GM12878 (cell line): ENCODE measurements around the gene GTF2F2.

Experiments used
- ATF2 ChIP-seq: IDR thresholded peaks from 2 replicates; pipeline ENCODE4 v1.6.1; 2012; ENCODE audit warnings: low read length, inconsistent platforms
- CBX3 ChIP-seq: fragments of 200-600 bp; sonication (generic); IDR thresholded peaks from 2 replicates; pipeline ENCODE4 v1.6.1; 2016; ENCODE audit warnings: low read depth, borderline replicate concordance
- CTCF ChIP-seq, 3 experiments: IDR thresholded peaks in 2 of 3; conservative IDR thresholded peaks in 1 of 3; 2 replicates each; pipeline ENCODE4 v1.5.1; 2011; ENCODE audit warnings: low read depth in 3 of 3, low read length in 3 of 3, mild to moderate bottlenecking in 3 of 3, control low read depth in 2 of 3, moderate library complexity in 2 of 3, inconsistent platforms in 1 of 3, mixed read lengths in 1 of 3; ENCODE audit not compliant: control insufficient read depth in 2 of 3, insufficient read depth in 1 of 3; ENCODE audit errors: extremely low read depth in 1 of 3
- E2F4 ChIP-seq: IDR thresholded peaks from 2 replicates; pipeline ENCODE4 v1.6.1; 2012; ENCODE audit warnings: low read depth, low read length, improper control_type of control experiment
- EP300 ChIP-seq, 2 experiments: fragments of 150-350 bp in 1 of 2; IDR thresholded peaks; 2 replicates each; pipeline ENCODE4 v1.6.1; 2011 to 2012; ENCODE audit warnings: low read depth in 2 of 2, low read length in 2 of 2, borderline replicate concordance in 1 of 2, improper control_type of control experiment in 1 of 2, inconsistent platforms in 1 of 2; ENCODE audit not compliant: control insufficient read depth in 1 of 2
- EZH2 ChIP-seq: IDR thresholded peaks from 2 replicates; pipeline ENCODE4 v1.6.1; 2012; ENCODE audit warnings: low read depth, mild to moderate bottlenecking, control low read depth, inconsistent platforms, low read length, borderline replicate concordance; ENCODE audit not compliant: control insufficient read depth
- IRF5 ChIP-seq: fragments of 450-650 bp; IDR thresholded peaks from 2 replicates; pipeline ENCODE4 v1.6.1; 2017; ENCODE audit warnings: borderline replicate concordance
- MAX ChIP-seq: IDR thresholded peaks from 2 replicates; pipeline ENCODE4 v1.6.1; 2012; ENCODE audit warnings: low read depth, low read length, improper control_type of control experiment
- POLR2A ChIP-seq: IDR thresholded peaks from 2 replicates; pipeline ENCODE4 v1.6.1; 2011; ENCODE audit warnings: low read depth, mild to moderate bottlenecking, low read length
- POLR2AphosphoS2 ChIP-seq: IDR thresholded peaks from 2 replicates; pipeline ENCODE4 v1.6.1; 2011; ENCODE audit warnings: low read depth, mild to moderate bottlenecking, low read length, improper control_type of control experiment, moderate library complexity
- PRDM15 ChIP-seq: fragments of 450-650 bp; formaldehyde crosslinking; IDR thresholded peaks from 2 replicates; pipeline ENCODE4 v1.4.0; 2020; ENCODE audit warnings: mild to moderate bottlenecking, moderate library complexity
- REST ChIP-seq: IDR thresholded peaks from 2 replicates; pipeline ENCODE4 v1.6.1; 2012; ENCODE audit warnings: mild to moderate bottlenecking, low read depth, low read length
- SP1 ChIP-seq: IDR thresholded peaks from one replicate; pipeline ENCODE4 v1.6.1; 2011; ENCODE audit warnings: low read depth, low read length
- ZNF24 ChIP-seq: fragments of 450-650 bp; IDR thresholded peaks from 2 replicates; pipeline ENCODE4 v1.6.1; 2017; ENCODE audit warnings: antibody characterized with exemption, mild to moderate bottlenecking

GRCh38 chr13:45218689-45219088 is 98.4 kb downstream of the GTF2F2 start:
- no peak for TF ChIP-seq ATF2
- TF ChIP-seq CTCF (IDR thresholded peaks at IDR 0.05 in 2 of 3, conservative IDR thresholded peaks at IDR 0.05 in 1 of 3; ENCODE audit: control insufficient read depth in 2 of 3, extremely low read depth in 1 of 3, insufficient read depth in 1 of 3, low read depth in 3 of 3, low read length in 3 of 3), result no peak
- no peak for TF ChIP-seq POLR2A
- TF ChIP-seq PRDM15, result no peak
- no peak for TF ChIP-seq IRF5
- no peak for TF ChIP-seq POLR2AphosphoS2
- no peak for TF ChIP-seq REST
- no peak for TF ChIP-seq E2F4
- TF ChIP-seq EP300 (IDR thresholded peaks at IDR 0.05; ENCODE audit: borderline replicate concordance in 1 of 2, control insufficient read depth in 1 of 2, low read depth in 2 of 2, low read length in 2 of 2), result no peak
- no peak for TF ChIP-seq CBX3
- no peak for TF ChIP-seq SP1
- no peak for TF ChIP-seq MAX
- TF ChIP-seq ZNF24, result no peak
- TF ChIP-seq EZH2, result no peak
